Suprapubic skin (tissue), 4 donors: ENCODE data around the gene RUSC1.

Experiments
- CTCF ChIP-seq, 2 donors: fragments of 200-600 bp in 1 of 2; fragments of 450-650 bp in 1 of 2; sonication (generic) in 1 of 2; IDR thresholded peaks; one replicate each; pipeline ENCODE4 v1.5.1; 2016 to 2019; ENCODE audit warnings: antibody characterized with exemption in 2 of 2, mild to moderate bottlenecking in 1 of 2, moderate library complexity in 1 of 2
- POLR2A ChIP-seq, 2 donors: fragments of 450-650 bp; IDR thresholded peaks; one replicate each; pipeline ENCODE4 v1.6.1; 2017; ENCODE audit warnings: antibody characterized with exemption in 2 of 2, mild to moderate bottlenecking in 2 of 2, moderate library complexity in 2 of 2
- POLR2AphosphoS5 ChIP-seq, 3 donors: sonication (generic); formaldehyde crosslinking; IDR thresholded peaks; one replicate each; pipeline ENCODE4 v1.6.1; 2017; ENCODE audit warnings: antibody characterized with exemption in 3 of 3

GRCh38 chr1:155301342-155301841, 19.3 kb upstream of the RUSC1 start, which contains the start of gene PKLR:
- TF ChIP-seq CTCF (IDR thresholded peaks at IDR 0.05): no peak
- no peak for TF ChIP-seq POLR2A (IDR thresholded peaks at IDR 0.05)
- no peak for TF ChIP-seq POLR2AphosphoS5 (IDR thresholded peaks at IDR 0.05)
